Ureter (tissue), 1 donor: ENCODE data around the gene DIP2A. TPM values are rescaled to one million over a fixed set of nuclear protein-coding genes. Genes with fewer than 3 reads are reported as not detected.
"Not testable (repeated sequence)": the region's sequence is repeated elsewhere in the genome, so short reads cannot be mapped to it uniquely, and the experiment has no call there.

Source experiments
- DNase-seq: peaks from one replicate; pipeline ENCODE4 v3.0.0-alpha.2; 2020; ENCODE audit warnings: low spot score
- total RNA-seq: library from RNA; stranded (reverse); gene quantifications from one replicate; pipeline ENCODE4 v1.2.4, GENCODE V29; 2023
- donor health status: DM: yes; HTN: yes; CAD: no.

The DIP2A gene
- total RNA-seq, 1 donor from 2014 or later = 52.9 TPM

GRCh38 chr21:46452710-46453109 is 6.0 kb upstream of the DIP2A start:
- DNase-seq = no peak

- DNase-seq = no peak
Observed at GRCh38 chr21:46454142-46454541, 4.5 kb upstream of the DIP2A start.

GRCh38 chr21:46454634-46455390 is 3.9 kb upstream of the DIP2A start:
- no peak for DNase-seq

GRCh38 chr21:46455575-46456385 is 2.9 kb upstream of the DIP2A start:
- DNase-seq = no peak

- DNase-seq = no peak
Observed at GRCh38 chr21:46456750-46457149, 1.9 kb upstream of the DIP2A start.

GRCh38 chr21:46457801-46458314 is 833 bp upstream of the DIP2A start:
- peak; percentile 49 for DNase-seq

- DNase-seq = no peak
Observed at GRCh38 chr21:46459024-46459355, 299 bp downstream of the DIP2A start.

- peak; percentile 64 for DNase-seq
Observed at GRCh38 chr21:46459356-46460112, 843 bp downstream of the DIP2A start.

- no peak for DNase-seq
Observed at GRCh38 chr21:46461909-46462308, 3.2 kb downstream of the DIP2A start.

- DNase-seq = not testable (repeated sequence)
Observed at GRCh38 chr21:46465153-46465552, 6.5 kb downstream of the DIP2A start.

GRCh38 chr21:46465651-46466050 is 7.0 kb downstream of the DIP2A start:
- DNase-seq = no peak

GRCh38 chr21:46468108-46468774 is 9.6 kb downstream of the DIP2A start:
- no peak for DNase-seq

GRCh38 chr21:46469275-46469674 is 10.6 kb downstream of the DIP2A start:
- no peak for DNase-seq

- no peak for DNase-seq
Observed at GRCh38 chr21:46471514-46471913, 12.8 kb downstream of the DIP2A start.

- no peak for DNase-seq
Observed at GRCh38 chr21:46472246-46472645, 13.6 kb downstream of the DIP2A start.

GRCh38 chr21:46474382-46474781 is 15.7 kb downstream of the DIP2A start:
- DNase-seq = no peak

GRCh38 chr21:46475296-46475695 is 16.6 kb downstream of the DIP2A start:
- DNase-seq = no peak

- DNase-seq = no peak
Observed at GRCh38 chr21:46477765-46478164, 19.1 kb downstream of the DIP2A start.

GRCh38 chr21:46478910-46479309 is 20.2 kb downstream of the DIP2A start:
- DNase-seq = no peak

GRCh38 chr21:46480466-46480865 is 21.8 kb downstream of the DIP2A start:
- DNase-seq = no peak

- no peak for DNase-seq
Observed at GRCh38 chr21:46482225-46482845, 23.6 kb downstream of the DIP2A start.
